Measurements from ENCODE around the gene ZNF536. TPM values are rescaled to one million over a fixed set of nuclear protein-coding genes. Genes with fewer than 3 reads are reported as not detected.

The ZNF536 gene
- total and polyA plus RNA-seq, 2 of the 4 experiments (the other 2 are of a cell fraction) = not detected

GRCh38 chr19:30556230-30556711, 184.1 kb downstream of the ZNF536 start:
- ChIA-PET CTCF (no interaction called here), POLR2A (ENCODE audit: unreplicated experiment) (no interaction called here)
- Histone ChIP-seq H2AK5ac (ENCODE audit: low read depth, low read length) (no peak overlapping the region), H4K8ac (ENCODE audit: low read depth in 2 of 2, low read length in 2 of 2) (no peak overlapping the region), H2BK5ac (ENCODE audit: low read depth, low read length, poor library complexity, severe bottlenecking) (no peak overlapping the region), H2BK15ac (ENCODE audit: low read depth, low read length) (no peak overlapping the region), H3K9ac (ENCODE audit: low read depth, low read length) (no peak overlapping the region), H3K79me1 (ENCODE audit: low read depth in 1 of 2, low read length in 2 of 2) (no peaks in the 10 kb centered on the region), H3K27ac (ENCODE audit: insufficient read depth, low read length) (no peak overlapping the region), H3K4me2 (ENCODE audit: low read depth, low read length) (no peak overlapping the region), H4K5ac (ENCODE audit: low read depth, low read length) (no peak overlapping the region), H2BK20ac (ENCODE audit: low read depth, low read length) (no peak overlapping the region), H3K36me3 (ENCODE audit: control insufficient read depth, insufficient read depth, low read length) (no peaks in the 10 kb centered on the region), H3K27me3 (ENCODE audit: control insufficient read depth, insufficient read depth, low read length) (no peaks in the 10 kb centered on the region), H3K56ac (ENCODE audit: extremely low read depth, insufficient read depth, low read length) (no peak overlapping the region), H2AFZ (replicated peaks; ENCODE audit: low read length, poor library complexity) (no peak overlapping the region), H3K9me1 (ENCODE audit: insufficient read depth, low read length) (no peaks in the 10 kb centered on the region), H3K4me3 (ENCODE audit: insufficient read depth, low read depth, low read length) (no peak overlapping the region), H3K23ac (ENCODE audit: low read depth, low read length) (no peak overlapping the region), H3K4me1 (ENCODE audit: control insufficient read depth, insufficient read depth, low read length) (no peaks in the 10 kb centered on the region), H4K91ac (ENCODE audit: insufficient read depth, low read depth, low read length) (no peak overlapping the region), H2BK120ac (ENCODE audit: low read depth, low read length) (no peak overlapping the region), H3K14ac (replicated peaks; ENCODE audit: low read depth, low read length) (no peak overlapping the region), H3K4ac (ENCODE audit: low read depth, low read length) (no peak overlapping the region), H3K9me3 (ENCODE audit: control insufficient read depth, insufficient read depth, low read length) (peaks cover 28% of the 10 kb centered on the region), H3K18ac (ENCODE audit: low read depth, low read length) (no peak overlapping the region), H4K20me1 (ENCODE audit: insufficient read depth, low read length) (no peaks in the 10 kb centered on the region), H2AK9ac (replicated peaks; ENCODE audit: low read depth, low read length, poor library complexity) (no peak overlapping the region)
- intact Hi-C loops (cut with micrococcal nuclease) = no loop called here
- DNase-seq = no peak
- dilution Hi-C loops (cut with HindIII; ENCODE audit: low sequenced_read_pairs, unreplicated experiment) = no loop called here
- TF ChIP-seq CHD1 (IDR thresholded peaks at IDR 0.05; ENCODE audit: low read depth, low read length) (no peak), RCOR1 (IDR thresholded peaks at IDR 0.05; ENCODE audit: insufficient replicate concordance, low read length) (no peak), FOS (IDR thresholded peaks at IDR 0.05; ENCODE audit: low read depth, low read length) (no peak), BHLHE40 (IDR thresholded peaks at IDR 0.05; ENCODE audit: low read depth, low read length) (no peak), RAD21 (IDR thresholded peaks at IDR 0.05; ENCODE audit: low read length) (no peak)
- no TSS peak for BruUV-seq (replicated peaks)
- no CpG with 5 or more reads among the region's 6 CpGs for WGBS, 2 experiments (ENCODE audit: extremely low coverage in 2 of 2, insufficient read length in 1 of 2)
- ATAC-seq (ENCODE audit: low read depth) = no peak
- in situ Hi-C loops (cut with MboI; ENCODE audit: low sequenced_read_pairs) = no loop called here

Measured in IMR-90 (cell line).